A549 (cell line): ENCODE results near the gene WRNIP1.

Experiments used
- CTCF ChIP-seq: fragments of >200 bp; sonication (Bioruptor Twin); formaldehyde crosslinking; IDR thresholded peaks from 3 replicates; pipeline ENCODE4 v1.5.1; 2016
- EHF ChIP-seq: fragments of 250-450 bp; sonication (Bioruptor Pico); IDR thresholded peaks from 2 replicates; pipeline ENCODE4 v1.5.0; 2020; ENCODE audit warnings: mild to moderate bottlenecking
- ELK1 ChIP-seq: fragments of 150-350 bp; IDR thresholded peaks from 2 replicates; pipeline ENCODE4 v1.6.1; 2014; ENCODE audit warnings: low read depth, mild to moderate bottlenecking, low read length
- EP300 ChIP-seq, 2 experiments: fragments of >200 bp; sonication (Bioruptor Twin); formaldehyde crosslinking; IDR thresholded peaks; 2 replicates in 1 of 2; 3 replicates in 1 of 2; pipeline ENCODE4 v1.6.1; 2016 to 2017
- ESRRA ChIP-seq: fragments of 150-350 bp; IDR thresholded peaks from 2 replicates; pipeline ENCODE4 v1.6.1; 2014; ENCODE audit warnings: mild to moderate bottlenecking, low read length, borderline replicate concordance
- MAFK ChIP-seq: fragments of 450-650 bp; IDR thresholded peaks from 2 replicates; pipeline ENCODE4 v1.6.1; 2014; ENCODE audit not compliant: partially characterized antibody
- PHF8 ChIP-seq: fragments of 200-600 bp; sonication (generic); IDR thresholded peaks from 2 replicates; pipeline ENCODE4 v1.6.1; 2016; ENCODE audit warnings: low read depth, mild to moderate bottlenecking, antibody characterized with exemption, moderate library complexity, borderline replicate concordance
- POLR2A ChIP-seq: IDR thresholded peaks from 2 replicates; pipeline ENCODE4 v1.6.1; 2012; ENCODE audit warnings: mild to moderate bottlenecking, low read length
- RAD21 ChIP-seq, 2 experiments: fragments of >200 bp in 1 of 2; sonication (Bioruptor Twin) in 1 of 2; formaldehyde crosslinking in 1 of 2; IDR thresholded peaks in 1 of 2; conservative IDR thresholded peaks in 1 of 2; 2 replicates in 1 of 2; 3 replicates in 1 of 2; pipeline ENCODE4 v1.6.1; 2012 to 2018; ENCODE audit warnings: inconsistent platforms in 1 of 2
- REST ChIP-seq: fragments of 200-600 bp; sonication (generic); IDR thresholded peaks from 2 replicates; pipeline ENCODE4 v1.6.1; 2016; ENCODE audit warnings: antibody characterized with exemption, mild to moderate bottlenecking, moderate library complexity
- SMC3 ChIP-seq: fragments of >200 bp; sonication (Bioruptor Twin); formaldehyde crosslinking; IDR thresholded peaks from 3 replicates; pipeline ENCODE4 v1.6.1; 2018; ENCODE audit warnings: inconsistent platforms
- SREBF2 ChIP-seq: fragments of 450-650 bp; IDR thresholded peaks from 2 replicates; pipeline ENCODE4 v1.6.1; 2014; ENCODE audit warnings: mild to moderate bottlenecking, moderate library complexity
- USF2 ChIP-seq: fragments of 450-650 bp; IDR thresholded peaks from 2 replicates; pipeline ENCODE4 v1.6.1; 2014; ENCODE audit warnings: antibody characterized with exemption
- ZC3H11A ChIP-seq: fragments of 450-650 bp; IDR thresholded peaks from 2 replicates; pipeline ENCODE4 v1.6.1; 2014; ENCODE audit warnings: antibody characterized with exemption, mild to moderate bottlenecking

GRCh38 chr6:2764610-2765165 is 505 bp upstream of the WRNIP1 start:
- TF ChIP-seq EP300 (IDR thresholded peaks at IDR 0.05) (no peak), EHF (CRISPR knock-in tag) (no peak), CTCF (no peak), ELK1 (no peak), POLR2A (peak; percentile 79), SMC3 (no peak), REST (peak; percentile 37; the same call in 1 of the 2 replicates), MAFK (no peak), PHF8 (peak; percentile 57; the same call in 1 of the 2 replicates), RAD21 (conservative IDR thresholded peaks at IDR 0.05 in 1 of 2, IDR thresholded peaks at IDR 0.05 in 1 of 2) (no peak), SREBF2 (no peak), USF2 (no peak), ZC3H11A (no peak), ESRRA (no peak)
